Liver (tissue), 9 donors: ENCODE data around the gene PHTF1. TPM values are rescaled to one million over a fixed set of nuclear protein-coding genes. Genes with fewer than 3 reads are reported as not detected.
A peak's percentile ranks its signal among the peaks of the same experiment; 100 is the strongest.
"Not testable (repeated sequence)": the region's sequence is repeated elsewhere in the genome, so short reads cannot be mapped to it uniquely, and the experiment has no call there.

Source experiments
- DNase-seq: peaks from one replicate; pipeline ENCODE4 v3.0.0-alpha.2; 2017; ENCODE audit warnings: low spot score
- H3K27ac ChIP-seq, 2 donors: one replicate each; pipeline ENCODE4 v1.7.0; 2013; ENCODE audit warnings: inconsistent platforms in 2 of 2, low read length in 2 of 2, control low read depth in 1 of 2, low read depth in 1 of 2, mild to moderate bottlenecking in 1 of 2
- H3K27me3 ChIP-seq, 4 donors: one replicate each; pipeline versions ENCODE4 v1.6.1 to v1.7.0; 2013; ENCODE audit warnings: low read length in 3 of 4, inconsistent platforms in 1 of 4, mild to moderate bottlenecking in 1 of 4, moderate library complexity in 1 of 4; ENCODE audit not compliant: control insufficient read depth in 4 of 4, insufficient read depth in 4 of 4
- H3K36me3 ChIP-seq, 4 donors: one replicate each; pipeline versions ENCODE4 v1.6.1 to v1.7.0; 2013; ENCODE audit warnings: low read length in 3 of 4, mild to moderate bottlenecking in 3 of 4, low read depth in 1 of 4, moderate library complexity in 1 of 4; ENCODE audit not compliant: control insufficient read depth in 4 of 4, insufficient read depth in 3 of 4
- H3K4me1 ChIP-seq, 4 donors: one replicate each; pipeline versions ENCODE4 v1.6.1 to v1.7.0; 2013; ENCODE audit warnings: low read length in 3 of 4, mild to moderate bottlenecking in 3 of 4, moderate library complexity in 1 of 4; ENCODE audit not compliant: control insufficient read depth in 4 of 4, insufficient read depth in 4 of 4
- H3K4me3 ChIP-seq, 3 donors: one replicate each; pipeline versions ENCODE4 v1.6.1 to v1.7.0; 2013; ENCODE audit warnings: low read length in 3 of 3, control low read depth in 1 of 3, low read depth in 1 of 3, mild to moderate bottlenecking in 1 of 3
- H3K9ac ChIP-seq, 2 donors: one replicate each; pipeline ENCODE4 v1.7.0; 2013; ENCODE audit warnings: low read length in 2 of 2, mild to moderate bottlenecking in 2 of 2, moderate library complexity in 2 of 2, control low read depth in 1 of 2, low read depth in 1 of 2
- H3K9me3 ChIP-seq, 4 donors: one replicate each; pipeline versions ENCODE4 v1.6.1 to v1.7.0; 2013; ENCODE audit warnings: low read length in 3 of 4; ENCODE audit not compliant: control insufficient read depth in 4 of 4
- EGR1 ChIP-seq, 2 donors: IDR thresholded peaks; 2 replicates each; pipeline ENCODE4 v1.6.1; 2016 to 2018; ENCODE audit warnings: antibody characterized with exemption in 2 of 2, low read depth in 2 of 2
- FOXA2 ChIP-seq: IDR thresholded peaks from 2 replicates; pipeline ENCODE4 v1.6.1; 2016; ENCODE audit warnings: antibody characterized with exemption
- HNF4A ChIP-seq, 2 donors: conservative IDR thresholded peaks; 2 replicates each; pipeline ENCODE4 v1.6.1; 2016; ENCODE audit warnings: antibody characterized with exemption in 2 of 2, mild to moderate bottlenecking in 2 of 2
- HNF4G ChIP-seq: IDR thresholded peaks from 2 replicates; pipeline ENCODE4 v1.6.1; 2016; ENCODE audit warnings: antibody characterized with exemption
- NR2F2 ChIP-seq: IDR thresholded peaks from 2 replicates; pipeline ENCODE4 v1.6.1; 2016; ENCODE audit warnings: antibody characterized with exemption
- RAD21 ChIP-seq, 2 donors: IDR thresholded peaks; 2 replicates each; pipeline ENCODE4 v1.6.1; 2016; ENCODE audit warnings: antibody characterized with exemption in 2 of 2, mild to moderate bottlenecking in 2 of 2
- REST ChIP-seq: IDR thresholded peaks from 2 replicates; pipeline ENCODE4 v1.6.1; 2016; ENCODE audit warnings: antibody characterized with exemption, mild to moderate bottlenecking
- RXRA ChIP-seq, 2 donors: IDR thresholded peaks; 2 replicates each; pipeline ENCODE4 v1.6.1; 2017 to 2018; ENCODE audit warnings: antibody characterized with exemption in 2 of 2, mild to moderate bottlenecking in 1 of 2
- SP1 ChIP-seq: IDR thresholded peaks from 2 replicates; pipeline ENCODE4 v1.6.1; 2018; ENCODE audit warnings: antibody characterized with exemption, mild to moderate bottlenecking
- TAF1 ChIP-seq: conservative IDR thresholded peaks from 2 replicates; pipeline ENCODE4 v1.6.1; 2016; ENCODE audit warnings: antibody characterized with exemption, mild to moderate bottlenecking
- YY1 ChIP-seq: IDR thresholded peaks from 2 replicates; pipeline ENCODE4 v1.6.1; 2016; ENCODE audit warnings: antibody characterized with exemption, mild to moderate bottlenecking
- WGBS: extraction: QIAGEN DNeasy Blood & Tissue Kit; methylation state at CpG from one replicate; pipeline ENCODE4 v1.1.7; 2013; 5-methylcytosine and 5-hydroxymethylcytosine counted together
- polyA plus RNA-seq, 2 donors: library from polyadenylated mRNA; stranded (reverse) in 1 of 2; unstranded in 1 of 2; fragments of 200-250 nt in 1 of 2; fragments of >200 nt in 1 of 2; fragmentation: Nextera tagmentation in 1 of 2; extraction: Ambion mirVana in 1 of 2; gene quantifications; one replicate each; pipeline versions ENCODE4 v1.2.1 to v1.2.3, GENCODE V29; 2013 to 2015
- total RNA-seq, 2 donors: library from RNA; depleted of rRNA; stranded (reverse); fragments of >200 nt; gene quantifications; one replicate each; pipeline ENCODE4 v1.2.3, GENCODE V29; 2014
- donor health status: healthy.
- donor health status: healthy.
- donor health status: healthy.
- donor health status: healthy.
- donor health status: healthy.

PHTF1 gene
- total and polyA plus RNA-seq, 4 donors: 3.2 to 14.0 (median 7.3) TPM

- Histone ChIP-seq H3K36me3 (peaks cover 0 to 4% (median 0%) of the 10 kb centered on the region in 4 donors), H3K4me3 (peak overlapping the region; percentile 50 to 96 (median 77)), H3K9me3 (no peaks in the 10 kb centered on the region), H3K27ac (peak overlapping the region; percentile 77 to 83), H3K4me1 (peaks cover 1 to 23% (median 14%) of the 10 kb centered on the region in 4 donors), H3K27me3 (no peaks in the 10 kb centered on the region), H3K9ac (peak overlapping the region; percentile 78 to 84)
- no peak for TF ChIP-seq RXRA (IDR thresholded peaks at IDR 0.05)
- no peak for TF ChIP-seq TAF1
- peak in 1 of 2 donors; percentile 3 for TF ChIP-seq RAD21 (IDR thresholded peaks at IDR 0.05)
- no peak for TF ChIP-seq YY1
- TF ChIP-seq EGR1 (IDR thresholded peaks at IDR 0.05; ENCODE audit: low read depth in 2 of 2): no peak
- peak; percentile 33 to 37 for TF ChIP-seq HNF4A (conservative IDR thresholded peaks at IDR 0.05)
- TF ChIP-seq REST: no peak
- peak; percentile 80 for DNase-seq
- under 1% methylated on average over 55 of the region's 55 CpGs for WGBS
These were observed 504 bp downstream of the PHTF1 start for GRCh38 chr1:113758631-113759332.

DNA sequence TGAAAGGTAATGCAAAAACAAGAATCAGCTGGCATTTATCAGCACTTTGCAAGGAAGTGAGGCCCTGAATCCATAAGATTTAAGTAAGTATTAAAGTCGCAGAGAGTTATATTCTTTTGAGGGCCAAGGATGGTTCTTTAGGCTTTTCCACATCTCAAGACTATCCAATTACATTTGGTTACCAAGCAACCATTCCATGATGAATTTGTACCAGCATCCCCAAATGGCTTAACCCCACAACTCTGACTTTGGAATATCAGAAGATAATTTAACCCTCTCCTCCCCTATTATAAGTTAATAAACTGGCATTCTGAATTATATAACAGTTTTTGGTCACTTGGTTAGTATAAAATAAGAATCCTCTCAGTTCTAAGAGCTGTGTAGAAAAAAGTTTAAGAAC, 2.8 kb downstream of the PHTF1 start:
- Histone ChIP-seq H3K4me1 (peaks cover 1 to 23% (median 14%) of the 10 kb centered on the region in 4 donors), H3K9ac (no peak overlapping the region), H3K27me3 (no peaks in the 10 kb centered on the region), H3K4me3 (no peak overlapping the region), H3K36me3 (peaks cover 0 to 4% (median 0%) of the 10 kb centered on the region in 4 donors), H3K27ac (no peak overlapping the region), H3K9me3 (no peaks in the 10 kb centered on the region)
- TF ChIP-seq RXRA (IDR thresholded peaks at IDR 0.05): no peak
- no peak for TF ChIP-seq REST
- TF ChIP-seq NR2F2: no peak
- no peak for TF ChIP-seq SP1
- no peak for TF ChIP-seq FOXA2
- TF ChIP-seq TAF1: no peak
- no peak for TF ChIP-seq YY1
- TF ChIP-seq HNF4G: no peak
- no peak for DNase-seq
- WGBS: 97% methylated on average over 1 of the region's 1 CpG

DNA sequence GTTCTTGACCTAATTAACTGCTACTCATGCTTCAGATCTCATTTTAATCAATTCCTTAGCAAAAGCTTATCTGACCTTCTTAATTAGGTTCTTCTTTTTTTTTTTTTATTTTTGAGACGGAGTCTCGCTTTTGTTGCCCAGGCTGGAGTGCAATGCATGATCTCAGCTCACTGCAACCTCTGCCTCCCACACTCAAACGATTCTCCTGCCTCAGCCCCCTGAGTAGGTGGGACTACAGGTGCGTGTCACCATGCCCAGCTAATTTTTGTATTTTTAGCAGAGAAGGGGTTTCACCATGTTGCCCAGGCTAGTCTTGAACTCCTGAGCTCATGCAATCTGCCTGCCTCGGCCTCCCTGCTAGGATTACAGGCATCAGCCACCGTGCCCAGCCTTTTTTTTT, 6.0 kb downstream of the PHTF1 start:
- not testable (repeated sequence) for H3K9me3 ChIP-seq, DNase-seq, H3K4me3 ChIP-seq, H3K27me3 ChIP-seq, H3K9ac ChIP-seq, H3K27ac ChIP-seq
- Histone ChIP-seq H3K4me1 (peaks cover 1 to 11% (median 9%) of the 10 kb centered on the region in 4 donors), H3K36me3 (peaks cover 3 to 12% (median 6%) of the 10 kb centered on the region in 4 donors)
- WGBS: 93% methylated on average over 6 of the region's 6 CpGs
